HCT116 (cell line): ENCODE data around the gene TWNK. TPM values are rescaled to one million over a fixed set of nuclear protein-coding genes. Genes with fewer than 3 reads are reported as not detected.

Experiments
- ATAC-seq: fragments of 200-7000 bp; cut with Tn5 transposase; 2 replicates; pipeline ENCODE4 v1.9.1; 2020; ENCODE audit warnings: mild to moderate bottlenecking, moderate library complexity
- BruUV-seq: library from RNA; stranded (reverse); fragments of 400-500 nt; replicated peaks from 2 replicates; lab custom pipeline; 2021; lab: Mats Ljungman, UMichigan
- CTCF ChIA-PET: fragments of 300-600 bp; sonication (Branson Sonifier 250); formaldehyde crosslinking; loops from one replicate; lab custom pipeline; 2021; ENCODE audit warnings: antibody characterized with exemption; lab: Charles Lee
- POLR2A ChIA-PET: fragments of 300-600, 350-600 bp; sonication (Branson Sonifier 250); formaldehyde crosslinking; loops from one replicate; lab custom pipeline; 2021; ENCODE audit warnings: antibody characterized with exemption; lab: Charles Lee
- RAD21 ChIA-PET, 2 experiments: fragments of 300-600 bp; sonication (Branson Sonifier 250); formaldehyde crosslinking; loops; one replicate each; lab custom pipeline; 2023; ENCODE audit warnings: low total read pairs in 2 of 2; ENCODE audit not compliant: uncharacterized antibody in 2 of 2, unreplicated experiment in 2 of 2, low non-redundant PET in 1 of 2; lab: Charles Lee
- DNase-seq: peaks from one replicate; pipeline ENCODE4 v3.0.0-alpha.2; 2010; ENCODE audit warnings: low read depth, low spot score
- H2AFZ ChIP-seq: fragments of 200-600 bp; shearing (Covaris generic), sonication (generic); 2 replicates; pipeline ENCODE4 v1.6.1; 2017; ENCODE audit warnings: low read depth, mixed run types, mixed read lengths, antibody characterized with exemption, low read length; ENCODE audit not compliant: poor library complexity, severe bottlenecking
- H3K27ac ChIP-seq: 2 replicates; pipeline ENCODE4 v1.5.1; 2012; ENCODE audit warnings: low read depth, low read length
- H3K27me3 ChIP-seq: fragments of 200-600 bp; sonication (generic); 2 replicates; pipeline ENCODE4 v1.6.1; 2016; ENCODE audit warnings: mixed run types, low read length, mixed read lengths; ENCODE audit not compliant: insufficient read depth
- H3K36me3 ChIP-seq, 2 experiments: fragments of 200-500 bp in 1 of 2; fragments of 200-600 bp in 1 of 2; sonication (Bioruptor generic) in 1 of 2; sonication (generic) in 1 of 2; 2 replicates each; pipeline versions ENCODE4 v1.5.1 to v1.6.1; 2014 to 2016; ENCODE audit warnings: low read length in 2 of 2, inconsistent platforms in 1 of 2, mixed read lengths in 1 of 2, mixed run types in 1 of 2; ENCODE audit not compliant: insufficient read depth in 2 of 2, control insufficient read depth in 1 of 2
- H3K4me1 ChIP-seq, 2 experiments: fragments of 200-600 bp in 1 of 2; sonication (generic) in 1 of 2; 2 replicates each; pipeline versions ENCODE4 v1.5.1 to v1.6.1; 2012 to 2017; ENCODE audit warnings: low read length in 2 of 2, inconsistent platforms in 1 of 2, mild to moderate bottlenecking in 1 of 2, mixed read lengths in 1 of 2, mixed run types in 1 of 2, moderate library complexity in 1 of 2; ENCODE audit not compliant: insufficient read depth in 2 of 2, control insufficient read depth in 1 of 2
- H3K4me2 ChIP-seq: fragments of 200-600 bp; sonication (generic); 2 replicates; pipeline ENCODE4 v1.6.1; 2017; ENCODE audit warnings: mixed run types, low read length, mixed read lengths
- H3K4me3 ChIP-seq, 2 experiments: fragments of 200-600 bp in 1 of 2; sonication (generic) in 1 of 2; replicated peaks in 1 of 2; 2 replicates each; pipeline ENCODE4 v1.5.1; 2011 to 2016; ENCODE audit warnings: low read length in 2 of 2, control low read depth in 1 of 2, low read depth in 1 of 2, mild to moderate bottlenecking in 1 of 2, mixed read lengths in 1 of 2, mixed run types in 1 of 2
- H3K79me2 ChIP-seq: fragments of 200-600 bp; sonication (generic); 2 replicates; pipeline ENCODE4 v1.6.1; 2017; ENCODE audit warnings: mild to moderate bottlenecking, mixed run types, low read length, moderate library complexity, mixed read lengths; ENCODE audit not compliant: insufficient read depth
- H3K9ac ChIP-seq: fragments of 200-600 bp; sonication (generic); 2 replicates; pipeline ENCODE4 v1.6.1; 2016; ENCODE audit warnings: low read length, mixed read lengths
- H3K9me2 ChIP-seq: fragments of 200-600 bp; sonication (generic), shearing (Covaris generic); 2 replicates; pipeline ENCODE4 v1.6.1; 2017; ENCODE audit warnings: mixed run types, mild to moderate bottlenecking, moderate library complexity; ENCODE audit not compliant: insufficient read depth
- H3K9me3 ChIP-seq, 2 experiments: fragments of 200-500 bp in 1 of 2; fragments of 200-600 bp in 1 of 2; sonication (Bioruptor generic) in 1 of 2; sonication (generic) in 1 of 2; 2 replicates each; pipeline ENCODE4 v1.6.1; 2014 to 2017; ENCODE audit warnings: low read length in 2 of 2, mixed read lengths in 2 of 2, inconsistent platforms in 1 of 2, low read depth in 1 of 2, mild to moderate bottlenecking in 1 of 2, mixed run types in 1 of 2, moderate library complexity in 1 of 2; ENCODE audit not compliant: control insufficient read depth in 1 of 2, insufficient read depth in 1 of 2
- H4K20me1 ChIP-seq: fragments of 200-600 bp; sonication (generic), shearing (Covaris generic); 2 replicates; pipeline ENCODE4 v1.6.1; 2017; ENCODE audit warnings: mixed run types, mild to moderate bottlenecking, moderate library complexity; ENCODE audit not compliant: insufficient read depth
- ATF3 ChIP-seq: IDR thresholded peaks from 2 replicates; pipeline ENCODE4 v1.6.1; 2012
- EGR1 ChIP-seq: IDR thresholded peaks from 2 replicates; pipeline ENCODE4 v1.6.1; 2012; ENCODE audit warnings: low read depth
- FOSL1 ChIP-seq: IDR thresholded peaks from 2 replicates; pipeline ENCODE4 v1.6.1; 2012; ENCODE audit warnings: low read depth
- MAX ChIP-seq: IDR thresholded peaks from 2 replicates; pipeline ENCODE4 v1.6.1; 2012
- POLR2A ChIP-seq: IDR thresholded peaks from 2 replicates; pipeline ENCODE4 v1.7.0; 2011; ENCODE audit warnings: borderline replicate concordance; ENCODE audit not compliant: insufficient read depth, insufficient read length; ENCODE audit errors: extremely low read depth
- POLR2AphosphoS5 ChIP-seq: IDR thresholded peaks from 2 replicates; pipeline ENCODE4 v1.6.1; 2011; ENCODE audit warnings: mild to moderate bottlenecking, low read depth, low read length, moderate library complexity
- SP1 ChIP-seq: IDR thresholded peaks from 2 replicates; pipeline ENCODE4 v1.6.1; 2012; ENCODE audit warnings: low read depth
- SRF ChIP-seq: IDR thresholded peaks from 2 replicates; pipeline ENCODE4 v1.6.1; 2012; ENCODE audit warnings: low read depth
- TCF7L2 ChIP-seq: IDR thresholded peaks from 2 replicates; pipeline ENCODE4 v1.7.0; 2011; ENCODE audit warnings: borderline replicate concordance, inconsistent platforms; ENCODE audit not compliant: insufficient read depth, insufficient read length; ENCODE audit errors: extremely low read depth
- YY1 ChIP-seq: IDR thresholded peaks from 2 replicates; pipeline ENCODE4 v1.6.1; 2011; ENCODE audit warnings: low read length, low read depth, moderate library complexity, mild to moderate bottlenecking; ENCODE audit not compliant: insufficient replicate concordance; ENCODE audit errors: extremely low read depth
- ZFX ChIP-seq: fragments of 450-650 bp; IDR thresholded peaks from 2 replicates; pipeline ENCODE4 v1.6.1; 2017
- ZNF274 ChIP-seq: fragments of 200-500 bp; sonication (Bioruptor generic); IDR thresholded peaks from 2 replicates; pipeline ENCODE4 v1.6.1; 2014; ENCODE audit warnings: mild to moderate bottlenecking, low read depth, low read length, inconsistent platforms
- intact Hi-C: fragments of 100-400 bp; cut with micrococcal nuclease; formaldehyde crosslinking; loops from 2 replicates; pipeline ENCODE4 v1.10.0; 2022
- total RNA-seq: library from RNA; stranded (reverse); gene quantifications from one replicate; pipeline ENCODE4 v1.2.1, GENCODE V29; 2021; ENCODE audit not compliant: unreplicated experiment
- TF ChIP-seq, protein P1 (sequence below): IDR thresholded peaks from 2 replicates; pipeline ENCODE4 v1.6.1; 2012; ENCODE audit warnings: low read depth
- TF ChIP-seq, protein P2 (sequence below): IDR thresholded peaks from 2 replicates; pipeline ENCODE4 v1.6.1; 2011; ENCODE audit warnings: mild to moderate bottlenecking, low read length, moderate library complexity; ENCODE audit not compliant: insufficient replicate concordance; ENCODE audit errors: extremely low read depth

TWNK gene
- total RNA-seq, 1 experiment from 2014 or later = 42.1 TPM

DNA sequence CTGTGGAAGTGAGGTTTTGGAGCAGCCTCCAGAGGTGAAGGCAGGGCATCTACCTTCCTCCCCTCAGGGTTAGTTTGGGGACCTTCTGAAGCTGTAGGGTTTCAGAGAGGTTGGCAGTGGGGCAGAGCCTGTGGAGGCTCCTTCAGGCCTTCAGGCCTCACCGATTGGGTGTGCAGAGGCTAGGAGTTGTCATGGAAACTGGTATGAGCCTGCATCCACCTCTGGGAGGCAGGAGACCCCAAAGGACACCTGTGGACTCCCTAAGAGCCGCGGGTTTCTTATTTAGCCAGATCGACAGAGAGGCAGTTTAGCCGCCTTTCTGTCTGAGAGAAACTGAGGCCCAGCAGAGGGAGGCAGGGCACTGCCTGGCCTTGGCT lies 14.3 kb downstream of the TWNK start:
- DNase-seq = no peak
- no peak for ATAC-seq
- intact Hi-C loops = no loop called here
- H3K27me3 ChIP-seq = no peaks in the 10 kb centered on the region
- no peak overlapping the region for H2AFZ ChIP-seq
- H3K27ac ChIP-seq = peak overlapping the region; percentile 87
- H3K9me3 ChIP-seq = no peaks in the 10 kb centered on the region
- CTCF ChIA-PET = interaction anchor here (0.6 to 8.3 kb wide), 3 partner anchors 8 to 54 kb away, joined by 3 to 118 read pairs (median 3); no protein-coding TSS in a partner anchor
- peaks cover 48% of the 10 kb centered on the region for H3K79me2 ChIP-seq
- POLR2A ChIA-PET = no interaction called here
- H3K4me1 ChIP-seq = peaks cover 15 to 33% of the 10 kb centered on the region in 2 experiments
- H3K36me3 ChIP-seq = peaks cover 12 to 15% of the 10 kb centered on the region in 2 experiments; a peak in 3 of 4 replicates
- RAD21 ChIA-PET = no interaction called here
- no peaks in the 10 kb centered on the region for H3K9me2 ChIP-seq
- no TSS peak for BruUV-seq
- H4K20me1 ChIP-seq = no peaks in the 10 kb centered on the region
- H3K4me3 ChIP-seq = no peak overlapping the region
- no peak for TF ChIP-seq ATF3
- TF ChIP-seq, protein P1, sequence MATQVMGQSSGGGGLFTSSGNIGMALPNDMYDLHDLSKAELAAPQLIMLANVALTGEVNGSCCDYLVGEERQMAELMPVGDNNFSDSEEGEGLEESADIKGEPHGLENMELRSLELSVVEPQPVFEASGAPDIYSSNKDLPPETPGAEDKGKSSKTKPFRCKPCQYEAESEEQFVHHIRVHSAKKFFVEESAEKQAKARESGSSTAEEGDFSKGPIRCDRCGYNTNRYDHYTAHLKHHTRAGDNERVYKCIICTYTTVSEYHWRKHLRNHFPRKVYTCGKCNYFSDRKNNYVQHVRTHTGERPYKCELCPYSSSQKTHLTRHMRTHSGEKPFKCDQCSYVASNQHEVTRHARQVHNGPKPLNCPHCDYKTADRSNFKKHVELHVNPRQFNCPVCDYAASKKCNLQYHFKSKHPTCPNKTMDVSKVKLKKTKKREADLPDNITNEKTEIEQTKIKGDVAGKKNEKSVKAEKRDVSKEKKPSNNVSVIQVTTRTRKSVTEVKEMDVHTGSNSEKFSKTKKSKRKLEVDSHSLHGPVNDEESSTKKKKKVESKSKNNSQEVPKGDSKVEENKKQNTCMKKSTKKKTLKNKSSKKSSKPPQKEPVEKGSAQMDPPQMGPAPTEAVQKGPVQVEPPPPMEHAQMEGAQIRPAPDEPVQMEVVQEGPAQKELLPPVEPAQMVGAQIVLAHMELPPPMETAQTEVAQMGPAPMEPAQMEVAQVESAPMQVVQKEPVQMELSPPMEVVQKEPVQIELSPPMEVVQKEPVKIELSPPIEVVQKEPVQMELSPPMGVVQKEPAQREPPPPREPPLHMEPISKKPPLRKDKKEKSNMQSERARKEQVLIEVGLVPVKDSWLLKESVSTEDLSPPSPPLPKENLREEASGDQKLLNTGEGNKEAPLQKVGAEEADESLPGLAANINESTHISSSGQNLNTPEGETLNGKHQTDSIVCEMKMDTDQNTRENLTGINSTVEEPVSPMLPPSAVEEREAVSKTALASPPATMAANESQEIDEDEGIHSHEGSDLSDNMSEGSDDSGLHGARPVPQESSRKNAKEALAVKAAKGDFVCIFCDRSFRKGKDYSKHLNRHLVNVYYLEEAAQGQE = no peak
- no peak for TF ChIP-seq MAX
- no peak for TF ChIP-seq SP1
- no peak for TF ChIP-seq ZFX
- no peak for TF ChIP-seq SRF
- TF ChIP-seq, protein P2, sequence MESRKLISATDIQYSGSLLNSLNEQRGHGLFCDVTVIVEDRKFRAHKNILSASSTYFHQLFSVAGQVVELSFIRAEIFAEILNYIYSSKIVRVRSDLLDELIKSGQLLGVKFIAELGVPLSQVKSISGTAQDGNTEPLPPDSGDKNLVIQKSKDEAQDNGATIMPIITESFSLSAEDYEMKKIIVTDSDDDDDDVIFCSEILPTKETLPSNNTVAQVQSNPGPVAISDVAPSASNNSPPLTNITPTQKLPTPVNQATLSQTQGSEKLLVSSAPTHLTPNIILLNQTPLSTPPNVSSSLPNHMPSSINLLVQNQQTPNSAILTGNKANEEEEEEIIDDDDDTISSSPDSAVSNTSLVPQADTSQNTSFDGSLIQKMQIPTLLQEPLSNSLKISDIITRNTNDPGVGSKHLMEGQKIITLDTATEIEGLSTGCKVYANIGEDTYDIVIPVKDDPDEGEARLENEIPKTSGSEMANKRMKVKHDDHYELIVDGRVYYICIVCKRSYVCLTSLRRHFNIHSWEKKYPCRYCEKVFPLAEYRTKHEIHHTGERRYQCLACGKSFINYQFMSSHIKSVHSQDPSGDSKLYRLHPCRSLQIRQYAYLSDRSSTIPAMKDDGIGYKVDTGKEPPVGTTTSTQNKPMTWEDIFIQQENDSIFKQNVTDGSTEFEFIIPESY = no peak
- no peak for TF ChIP-seq POLR2A
- TF ChIP-seq POLR2AphosphoS5 = no peak
- no peak for TF ChIP-seq TCF7L2
- TF ChIP-seq ZNF274 = no peak
- TF ChIP-seq FOSL1 = no peak
- no peak for TF ChIP-seq EGR1
- TF ChIP-seq YY1 = no peak
- 0 out of 2 replicates have a peak overlapping the region, but pooled peaks have one; percentile 13 for H3K9ac ChIP-seq
- peak overlapping the region; percentile 96; the same call in 1 of the 2 replicates for H3K4me2 ChIP-seq
